GM12878 (cell line): ENCODE data around the gene MINDY3. TPM values are rescaled to one million over a fixed set of nuclear protein-coding genes. Genes with fewer than 3 reads are reported as not detected.

Experiments used
- ATAC-seq: fragments of 200-7000 bp; cut with Tn5 transposase; 3 replicates; pipeline ENCODE4 v1.9.1; 2020; ENCODE audit warnings: mild to moderate bottlenecking, moderate library complexity
- BruUV-seq: library from RNA; stranded (reverse); fragments of 400-500 nt; replicated peaks from 2 replicates; lab custom pipeline; 2021; lab: Mats Ljungman, UMichigan
- CTCF ChIA-PET: fragments of 300-600 bp; sonication (Branson Sonifier 250); formaldehyde crosslinking; extraction: SDS; loops from one replicate; lab custom pipeline; 2021; ENCODE audit warnings: inconsistent platforms; lab: Yijun Ruan, JAX
- POLR2A ChIA-PET: fragments of 350-600 bp; formaldehyde crosslinking; extraction: SDS; loops from one replicate; lab custom pipeline; 2021; ENCODE audit warnings: inconsistent platforms; lab: Charles Lee
- RAD21 ChIA-PET: fragments of 300-600 bp; sonication (Branson Sonifier 250); formaldehyde crosslinking; loops from one replicate; lab custom pipeline; 2023; ENCODE audit warnings: antibody characterized with exemption; ENCODE audit not compliant: unreplicated experiment; lab: Charles Lee
- SMC1A ChIA-PET: fragments of 300-600 bp; sonication (Branson Sonifier 250); formaldehyde crosslinking; loops from one replicate; lab custom pipeline; 2023; ENCODE audit not compliant: unreplicated experiment, uncharacterized antibody; lab: Charles Lee
- DNase-seq: peaks from one replicate; pipeline ENCODE4 v3.0.0-alpha.2; 2011; ENCODE audit warnings: low read depth, low spot score
- FAIRE-seq: peaks from 3 replicates; lab custom pipeline; 2011; peaks lifted over from hg19 to GRCh38; lab: Jason Lieb, UNC
- H2AFZ ChIP-seq: 2 replicates; pipeline ENCODE4 v1.6.0; 2011; ENCODE audit warnings: low read depth, low read length, control low read depth; ENCODE audit not compliant: control insufficient read depth
- H3K27ac ChIP-seq: 2 replicates; pipeline ENCODE4 v1.5.1; 2011; ENCODE audit warnings: control low read depth; ENCODE audit not compliant: control insufficient read depth, insufficient read depth
- H3K27me3 ChIP-seq, 2 experiments: replicated peaks in 1 of 2; 2 replicates each; pipeline versions ENCODE4 v1.6.0 to v1.6.1; 2011; ENCODE audit warnings: low read length in 1 of 2; ENCODE audit not compliant: control insufficient read depth in 2 of 2, insufficient read depth in 2 of 2
- H3K36me3 ChIP-seq, 2 experiments: 2 replicates each; pipeline ENCODE4 v1.5.1; 2011; ENCODE audit warnings: low read length in 1 of 2; ENCODE audit not compliant: control insufficient read depth in 2 of 2, insufficient read depth in 2 of 2
- H3K4me1 ChIP-seq: 2 replicates; pipeline ENCODE4 v1.6.1; 2011; ENCODE audit warnings: mild to moderate bottlenecking, low read length, moderate library complexity, mixed read lengths; ENCODE audit not compliant: control insufficient read depth, insufficient read depth
- H3K4me2 ChIP-seq: 2 replicates; pipeline ENCODE4 v1.6.0; 2011; ENCODE audit warnings: control low read depth; ENCODE audit not compliant: control insufficient read depth, insufficient read depth
- H3K4me3 ChIP-seq: fragments of 200-600 bp; sonication (generic); 2 replicates; pipeline ENCODE4 v1.5.1; 2016
- H3K79me2 ChIP-seq: 2 replicates; pipeline ENCODE4 v1.6.0; 2011; ENCODE audit warnings: low read length; ENCODE audit not compliant: control insufficient read depth, insufficient read depth
- H3K9ac ChIP-seq: 2 replicates; pipeline ENCODE4 v1.8.0; 2011; ENCODE audit warnings: low read length, control low read depth, mixed read lengths; ENCODE audit not compliant: control insufficient read depth, insufficient read depth
- H3K9me3 ChIP-seq: replicated peaks from 3 replicates; pipeline ENCODE4 v1.5.1; 2011; ENCODE audit warnings: mild to moderate bottlenecking, low read length; ENCODE audit not compliant: control insufficient read depth, insufficient read depth
- H4K20me1 ChIP-seq: 2 replicates; pipeline ENCODE4 v1.6.0; 2011; ENCODE audit not compliant: control insufficient read depth, insufficient read depth
- BACH1 ChIP-seq: fragments of 450-650 bp; IDR thresholded peaks from 2 replicates; pipeline ENCODE4 v1.6.1; 2017; ENCODE audit warnings: mild to moderate bottlenecking, borderline replicate concordance
- E2F4 ChIP-seq: IDR thresholded peaks from 2 replicates; pipeline ENCODE4 v1.6.1; 2012; ENCODE audit warnings: low read depth, low read length, improper control_type of control experiment
- FOS ChIP-seq: IDR thresholded peaks from 3 replicates; pipeline ENCODE4 v1.6.1; 2011; ENCODE audit warnings: borderline replicate concordance; ENCODE audit not compliant: insufficient read length; ENCODE audit errors: extremely low read depth
- GABPA ChIP-seq: IDR thresholded peaks from 2 replicates; pipeline ENCODE4 v1.6.1; 2014; ENCODE audit warnings: antibody characterized with exemption, low read depth, mild to moderate bottlenecking, inconsistent platforms
- HDAC2 ChIP-seq: fragments of 200-600 bp; sonication (generic); IDR thresholded peaks from 2 replicates; pipeline ENCODE4 v1.6.1; 2017
- IRF4 ChIP-seq: IDR thresholded peaks from 2 replicates; pipeline ENCODE4 v1.6.1; 2011; ENCODE audit warnings: low read depth, low read length
- SREBF1 ChIP-seq: IDR thresholded peaks from 2 replicates; pipeline ENCODE4 v1.6.1; 2012; ENCODE audit warnings: mild to moderate bottlenecking, low read length
- TBL1XR1 ChIP-seq: IDR thresholded peaks from 2 replicates; pipeline ENCODE4 v1.6.1; 2012; ENCODE audit warnings: low read depth, low read length, improper control_type of control experiment
- WGBS: methylation state at CpG from one replicate; pipeline ENCODE4 v1.1.6; 2016; ENCODE audit warnings: low lambda C conversion rate; ENCODE audit not compliant: insufficient replicate concordance, insufficient coverage; ENCODE audit errors: missing lambda C conversion rate; 5-methylcytosine and 5-hydroxymethylcytosine counted together
- in situ Hi-C: fragments of 300-500 bp; cut with MboI; formaldehyde crosslinking; loops from 9 replicates; pipeline ENCODE4 v1.14.3; 2018; ENCODE audit warnings: mixed read lengths
- intact Hi-C: fragments of 100-400 bp; cut with micrococcal nuclease; formaldehyde crosslinking; loops from one replicate; pipeline ENCODE4 v1.14.2; 2022; ENCODE audit not compliant: unreplicated experiment
- polyA plus RNA-seq, 11 experiments: library from polyadenylated mRNA; depleted of rRNA in 4 of 11; unstranded in 6 of 11; stranded (reverse) in 5 of 11; fragments of >200 nt; fragmentation: Nextera tagmentation in 4 of 11; fragmentation: Illumina TruSeq in 1 of 11; extraction: Ambion mirVana in 4 of 11; extraction: Trizol in 1 of 11; gene quantifications; 1 replicate in 1 of 11; 2 replicates in 10 of 11; pipeline versions ENCODE4 v1.2.1 to v1.2.3, GENCODE V29; 2011 to 2016; ENCODE audit warnings: inconsistent platforms in 2 of 11, missing spikeins in 2 of 11, low read depth in 1 of 11
- total RNA-seq, 4 experiments: library from RNA; depleted of rRNA in 3 of 4; stranded (reverse); fragments of >200 nt in 3 of 4; fragmentation: Illumina TruSeq in 1 of 4; extraction: Trizol in 1 of 4; gene quantifications; 2 replicates each; pipeline versions ENCODE4 v1.2.1 to v1.2.3, GENCODE V29; 2013 to 2021
- TF ChIP-seq, protein P1 (sequence below): fragments of 450-650 bp; IDR thresholded peaks from 2 replicates; pipeline ENCODE4 v1.6.1; 2017; ENCODE audit warnings: antibody characterized with exemption, mild to moderate bottlenecking, moderate library complexity

The MINDY3 gene
- total and polyA plus RNA-seq, 10 of the 15 experiments (the other 5 are each of a cell fraction or from before 2014, with no cell fraction given), result 12.0 to 23.6 (median 15.7) TPM

- CTCF ChIA-PET, result no interaction called here
- no peak for FAIRE-seq
- H3K9me3 ChIP-seq, result no peaks in the 10 kb centered on the region
- no peak for TF ChIP-seq TBL1XR1
- no peak for TF ChIP-seq GABPA
- TF ChIP-seq, protein P1, sequence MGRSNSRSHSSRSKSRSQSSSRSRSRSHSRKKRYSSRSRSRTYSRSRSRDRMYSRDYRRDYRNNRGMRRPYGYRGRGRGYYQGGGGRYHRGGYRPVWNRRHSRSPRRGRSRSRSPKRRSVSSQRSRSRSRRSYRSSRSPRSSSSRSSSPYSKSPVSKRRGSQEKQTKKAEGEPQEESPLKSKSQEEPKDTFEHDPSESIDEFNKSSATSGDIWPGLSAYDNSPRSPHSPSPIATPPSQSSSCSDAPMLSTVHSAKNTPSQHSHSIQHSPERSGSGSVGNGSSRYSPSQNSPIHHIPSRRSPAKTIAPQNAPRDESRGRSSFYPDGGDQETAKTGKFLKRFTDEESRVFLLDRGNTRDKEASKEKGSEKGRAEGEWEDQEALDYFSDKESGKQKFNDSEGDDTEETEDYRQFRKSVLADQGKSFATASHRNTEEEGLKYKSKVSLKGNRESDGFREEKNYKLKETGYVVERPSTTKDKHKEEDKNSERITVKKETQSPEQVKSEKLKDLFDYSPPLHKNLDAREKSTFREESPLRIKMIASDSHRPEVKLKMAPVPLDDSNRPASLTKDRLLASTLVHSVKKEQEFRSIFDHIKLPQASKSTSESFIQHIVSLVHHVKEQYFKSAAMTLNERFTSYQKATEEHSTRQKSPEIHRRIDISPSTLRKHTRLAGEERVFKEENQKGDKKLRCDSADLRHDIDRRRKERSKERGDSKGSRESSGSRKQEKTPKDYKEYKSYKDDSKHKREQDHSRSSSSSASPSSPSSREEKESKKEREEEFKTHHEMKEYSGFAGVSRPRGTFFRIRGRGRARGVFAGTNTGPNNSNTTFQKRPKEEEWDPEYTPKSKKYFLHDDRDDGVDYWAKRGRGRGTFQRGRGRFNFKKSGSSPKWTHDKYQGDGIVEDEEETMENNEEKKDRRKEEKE, result no peak
- no peak for TF ChIP-seq HDAC2
- no peak overlapping the region for H3K9ac ChIP-seq
- no peaks in the 10 kb centered on the region for H3K79me2 ChIP-seq
- H3K27ac ChIP-seq, result no peak overlapping the region
- intact Hi-C loops, result no loop called here
- no peak overlapping the region for H3K4me3 ChIP-seq
- SMC1A ChIA-PET, result no interaction called here
- POLR2A ChIA-PET, result interaction anchor here (0.6 kb wide), 1 partner anchor 35 kb away, joined by 3 read pairs; no protein-coding TSS in a partner anchor
- H3K4me1 ChIP-seq, result no peaks in the 10 kb centered on the region
- DNase-seq, result no peak
- 73% methylated on average over 2 of the region's 2 CpGs for WGBS
- BruUV-seq, result no TSS peak
- H2AFZ ChIP-seq, result no peak overlapping the region
- RAD21 ChIA-PET, result no interaction called here
- in situ Hi-C loops, result no loop called here
- H3K36me3 ChIP-seq, result no peaks in the 10 kb centered on the region
- no peaks in the 10 kb centered on the region for H3K27me3 ChIP-seq
- no peak for ATAC-seq
- H4K20me1 ChIP-seq, result no peaks in the 10 kb centered on the region
- H3K4me2 ChIP-seq, result no peak overlapping the region
Observed at GRCh38 chr10:15764892-15765454, 95.3 kb downstream of the MINDY3 start.

GRCh38 chr10:15763006-15763405, 97.3 kb downstream of the MINDY3 start:
- no TSS peak for BruUV-seq
- POLR2A ChIA-PET, result no interaction called here

More at GRCh38 chr10:15763006-15763405, 97.3 kb downstream of the MINDY3 start:
- DNase-seq (no peak), ATAC-seq (no peak), FAIRE-seq (no peak)
- ChIA-PET CTCF (no interaction called here), SMC1A (no interaction called here), RAD21 (no interaction called here)
- no peaks in the 10 kb centered on the region for H4K20me1 ChIP-seq
- no peaks in the 10 kb centered on the region for H3K79me2 ChIP-seq
- no peak overlapping the region for H3K4me2 ChIP-seq
- H3K27me3 ChIP-seq, result no peaks in the 10 kb centered on the region; a peak in 1 of 4 replicates
- no peaks in the 10 kb centered on the region for H3K9me3 ChIP-seq
- no peaks in the 10 kb centered on the region for H3K36me3 ChIP-seq
- in situ Hi-C loops, result no loop called here
- TF ChIP-seq SREBF1 (no peak), IRF4 (no peak), BACH1 (no peak), E2F4 (no peak), FOS (no peak)
- 93% methylated on average over 8 of the region's 8 CpGs for WGBS
- intact Hi-C loops, result no loop called here
- no peak overlapping the region for H3K9ac ChIP-seq
- no peaks in the 10 kb centered on the region for H3K4me1 ChIP-seq
- H3K4me3 ChIP-seq, result no peak overlapping the region
- H2AFZ ChIP-seq, result no peak overlapping the region
- no peak overlapping the region for H3K27ac ChIP-seq
